Endothelial cell of umbilical vein (primary cell): ENCODE measurements around the gene OLFML2A. TPM values are rescaled to one million over a fixed set of nuclear protein-coding genes. Genes with fewer than 3 reads are reported as not detected.
A peak's percentile ranks its signal among the peaks of the same experiment; 100 is the strongest.

ENCODE experiments used
- Bru-seq: library from RNA; stranded (reverse); fragments of 400-500 nt; gene quantifications from one replicate; lab custom pipeline; 2021; lab: Mats Ljungman, UMichigan
- BruChase-seq, 2 experiments: library from RNA; stranded (reverse); fragments of 400-500 nt; gene quantifications; one replicate each; lab custom pipeline; 2021; lab: Mats Ljungman, UMichigan
- BruUV-seq: library from RNA; stranded (reverse); fragments of 400-500 nt; replicated peaks from 2 replicates; lab custom pipeline; 2021; lab: Mats Ljungman, UMichigan
- CTCF ChIA-PET: fragments of 300-600, 350-600 bp; sonication (Branson Sonifier 250); formaldehyde crosslinking; loops from one replicate; lab custom pipeline; 2021; ENCODE audit warnings: antibody characterized with exemption, inconsistent platforms; lab: Charles Lee
- POLR2A ChIA-PET: fragments of 300-600, 350-600 bp; sonication (Branson Sonifier 250); formaldehyde crosslinking; loops from one replicate; lab custom pipeline; 2021; ENCODE audit warnings: antibody characterized with exemption, inconsistent platforms; lab: Charles Lee
- DNase-seq: peaks from one replicate; pipeline ENCODE4 v3.0.0-alpha.2; 2011; ENCODE audit warnings: low read depth, low spot score
- FAIRE-seq: peaks from 2 replicates; lab custom pipeline; 2011; peaks lifted over from hg19 to GRCh38; lab: Jason Lieb, UNC
- H2AFZ ChIP-seq: 2 replicates; pipeline ENCODE4 v1.6.0; 2012; ENCODE audit warnings: low read depth, low read length, control low read depth, inconsistent platforms
- H3K27ac ChIP-seq: 2 replicates; pipeline ENCODE4 v1.5.1; 2011; ENCODE audit warnings: low read depth, mild to moderate bottlenecking, control low read depth, low read length, moderate library complexity; ENCODE audit not compliant: insufficient read depth
- H3K27me3 ChIP-seq, 2 experiments: 2 replicates each; pipeline versions ENCODE4 v1.6.0 to v1.6.1; 2011; ENCODE audit warnings: low read length in 2 of 2, mixed read lengths in 1 of 2; ENCODE audit not compliant: control insufficient read depth in 2 of 2, insufficient read depth in 2 of 2
- H3K36me3 ChIP-seq, 2 experiments: 2 replicates in 1 of 2; 3 replicates in 1 of 2; pipeline ENCODE4 v1.5.1; 2011; ENCODE audit warnings: low read length in 2 of 2, mild to moderate bottlenecking in 1 of 2, moderate library complexity in 1 of 2; ENCODE audit not compliant: control insufficient read depth in 2 of 2, insufficient read depth in 2 of 2; ENCODE audit errors: extremely low read depth in 1 of 2
- H3K4me1 ChIP-seq: 3 replicates; pipeline ENCODE4 v1.5.1; 2011; ENCODE audit warnings: mild to moderate bottlenecking, low read length; ENCODE audit not compliant: control insufficient read depth, insufficient read depth; ENCODE audit errors: extremely low read depth
- H3K4me2 ChIP-seq: 2 replicates; pipeline ENCODE4 v1.6.1; 2011; ENCODE audit warnings: low read length, control low read depth, mixed read lengths; ENCODE audit not compliant: insufficient read depth
- H3K4me3 ChIP-seq, 3 experiments: fragments of 200-600 bp in 1 of 3; sonication (generic), shearing (Covaris generic) in 1 of 3; replicated peaks in 1 of 3; 2 replicates each; pipeline ENCODE4 v1.5.1; 2011 to 2016; ENCODE audit warnings: control low read depth in 3 of 3, low read length in 3 of 3, mild to moderate bottlenecking in 2 of 3, inconsistent platforms in 1 of 3, low read depth in 1 of 3, moderate library complexity in 1 of 3; ENCODE audit not compliant: insufficient read depth in 1 of 3
- H3K79me2 ChIP-seq: 2 replicates; pipeline ENCODE4 v1.6.0; 2012; ENCODE audit warnings: low read length, inconsistent platforms; ENCODE audit not compliant: control insufficient read depth, insufficient read depth
- H3K9ac ChIP-seq: replicated peaks from 2 replicates; pipeline ENCODE3; 2011; ENCODE audit warnings: low read length, control low read depth; ENCODE audit not compliant: insufficient read depth; ENCODE audit errors: extremely low read depth
- H3K9me1 ChIP-seq: replicated peaks from 3 replicates; pipeline ENCODE4 v1.6.0; 2011; ENCODE audit warnings: mild to moderate bottlenecking, low read length; ENCODE audit not compliant: control insufficient read depth, insufficient read depth; ENCODE audit errors: extremely low read depth
- H3K9me3 ChIP-seq: replicated peaks from 2 replicates; pipeline ENCODE4 v1.5.1; 2012; ENCODE audit warnings: low read length, inconsistent platforms; ENCODE audit not compliant: control insufficient read depth, insufficient read depth
- H4K20me1 ChIP-seq: replicated peaks from 2 replicates; pipeline ENCODE3; 2011; ENCODE audit warnings: mild to moderate bottlenecking, low read length; ENCODE audit not compliant: control insufficient read depth, insufficient read depth; ENCODE audit errors: extremely low read depth
- EZH2 ChIP-seq: IDR thresholded peaks from 2 replicates; pipeline ENCODE4 v1.6.1; 2012; ENCODE audit warnings: borderline replicate concordance, low read depth, mild to moderate bottlenecking, moderate library complexity, low read length, inconsistent platforms; ENCODE audit not compliant: severe bottlenecking
- FOS ChIP-seq: IDR thresholded peaks from 2 replicates; pipeline ENCODE4 v1.6.1; 2011; ENCODE audit warnings: mild to moderate bottlenecking, low read length, moderate library complexity, borderline replicate concordance; ENCODE audit not compliant: insufficient read depth
- GATA2 ChIP-seq: IDR thresholded peaks from 2 replicates; pipeline ENCODE4 v1.7.0; 2011; ENCODE audit warnings: low read depth, mild to moderate bottlenecking, moderate library complexity, mixed read lengths, low read length; ENCODE audit not compliant: insufficient read length, insufficient read depth
- JUN ChIP-seq: IDR thresholded peaks from 2 replicates; pipeline ENCODE4 v1.6.1; 2011; ENCODE audit warnings: borderline replicate concordance, low read depth; ENCODE audit not compliant: insufficient read length, insufficient read depth
- MYC ChIP-seq: IDR thresholded peaks from one replicate; pipeline ENCODE4 v1.6.1; 2011; ENCODE audit warnings: mild to moderate bottlenecking, low read depth, low read length
- POLR2A ChIP-seq: IDR thresholded peaks from 2 replicates; pipeline ENCODE4 v1.6.1; 2012; ENCODE audit warnings: low read depth, mild to moderate bottlenecking, control low read depth, low read length
- POLR2AphosphoS5 ChIP-seq: IDR thresholded peaks from 2 replicates; pipeline ENCODE4 v1.6.1; 2012; ENCODE audit warnings: low read depth, mild to moderate bottlenecking, control low read depth, low read length, moderate library complexity; ENCODE audit not compliant: insufficient read depth
- dilution Hi-C: fragments of 300-500 bp; cut with MboI; formaldehyde crosslinking; loops from one replicate; pipeline ENCODE4 v1.15.0; 2019; ENCODE audit warnings: low sequenced_read_pairs; ENCODE audit not compliant: extremely low pct_ligation_motif_present
- intact Hi-C: fragments of 100-400 bp; cut with micrococcal nuclease; formaldehyde crosslinking; loops from one replicate; pipeline ENCODE4 v1.10.0; 2022
- long read RNA-seq: library from polyadenylated mRNA; stranded (forward); transcript quantifications from one replicate; pipeline ENCODE4 v2.0.0, GENCODE V29; 2021
- polyA minus RNA-seq, 3 experiments: library from RNA; depleted of rRNA, polyadenylated mRNA; stranded (reverse); fragments of >200 nt; gene quantifications; 1 replicate in 1 of 3; 2 replicates in 2 of 3; pipeline ENCODE4 v1.2.3, GENCODE V29; 2011
- polyA plus RNA-seq, 4 experiments: library from polyadenylated mRNA; depleted of rRNA in 3 of 4; stranded (reverse) in 3 of 4; unstranded in 1 of 4; fragments of >200 nt; gene quantifications; 2 replicates each; pipeline versions ENCODE4 v1.2.1 to v1.2.3, GENCODE V29; 2011 to 2012; ENCODE audit warnings: missing spikeins in 1 of 4
- total RNA-seq: library from RNA; stranded (reverse); gene quantifications from 2 replicates; pipeline ENCODE4 v1.2.3, GENCODE V29; 2021
- TF ChIP-seq, protein P1 (sequence below), 2 donors: IDR thresholded peaks; 1 replicate in 1 of 2; 2 replicates in 1 of 2; pipeline ENCODE4 v1.5.1; 2011; ENCODE audit warnings: low read length in 2 of 2, mild to moderate bottlenecking in 2 of 2, moderate library complexity in 2 of 2, control low read depth in 1 of 2, inconsistent platforms in 1 of 2, low read depth in 1 of 2; ENCODE audit not compliant: insufficient read depth in 1 of 2; ENCODE audit errors: extremely low read depth in 1 of 2
- TF ChIP-seq, protein P2 (sequence below): IDR thresholded peaks from 2 replicates; pipeline ENCODE4 v1.6.1; 2011; ENCODE audit not compliant: insufficient read depth, insufficient read length

The OLFML2A gene
- total RNA-seq (0.32 and 1.1 TPM in 2 replicates), polyA plus RNA-seq (0.81 and 0.92 TPM in 2 replicates), polyA minus RNA-seq (0.44 and 0.55 TPM in 2 replicates), Bru-seq, nascent RNA (percentile 8 among the genes with signal in this experiment), BruChase-seq, experiment 1, labeled RNA remaining after a 6-hour chase (percentile 14 among the genes with signal in this experiment), BruChase-seq, experiment 2, labeled RNA remaining after a 2-hour chase (percentile 12 among the genes with signal in this experiment)
- polyA plus RNA-seq (2011; cell fraction: cytosol; rRNA removed), result 0.30 and 0.42 TPM in 2 replicates
- 0.37 and 0.49 TPM in 2 replicates for polyA plus RNA-seq (2011; cell fraction: nucleus; rRNA removed)
- 0.25 and 0.75 TPM in 2 replicates for polyA plus RNA-seq (2012)
- 3.0 TPM for polyA minus RNA-seq (2011; cell fraction: cytosol; rRNA and poly(A)+ RNA removed)
- polyA minus RNA-seq (2011; cell fraction: nucleus; rRNA and poly(A)+ RNA removed), result 0.10 and 0.29 TPM in 2 replicates
- long read RNA-seq, result 0 reads

DNA sequence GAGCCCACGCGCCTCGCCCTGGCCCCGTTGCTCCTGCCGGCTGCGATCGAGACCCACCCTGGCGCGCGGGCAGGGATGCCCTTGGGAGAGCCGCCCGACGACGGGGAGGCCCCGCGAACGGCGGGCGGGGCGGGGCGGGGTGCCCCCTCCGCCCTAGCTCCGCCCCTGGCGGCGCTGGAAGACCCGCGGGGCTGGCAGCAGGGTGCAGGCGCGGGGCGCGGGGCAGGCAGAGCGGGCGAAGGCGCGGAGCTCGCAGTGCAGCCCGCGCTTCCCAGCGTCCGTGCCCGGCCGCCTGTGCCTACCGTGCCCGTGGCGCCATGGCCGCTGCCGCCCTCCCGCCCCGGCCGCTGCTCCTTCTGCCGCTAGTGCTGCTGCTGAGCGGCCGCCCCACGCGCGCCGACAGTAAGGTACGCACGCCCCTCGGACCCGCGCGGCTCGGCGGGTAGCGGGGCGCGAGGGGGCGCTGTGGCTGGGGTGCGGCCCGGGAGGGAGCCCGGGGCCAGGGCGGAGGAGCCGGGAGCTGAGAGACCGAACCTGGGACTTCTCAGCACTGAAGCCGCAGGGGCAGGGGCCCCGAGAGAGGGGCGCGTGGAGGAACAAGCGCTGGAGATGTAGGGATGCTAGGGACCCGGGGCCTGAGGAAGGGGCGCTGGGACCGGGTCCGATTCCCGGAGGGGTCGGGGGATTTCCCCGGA, at the start of gene OLFML2A:
TSS of gene OLFML2A (plus strand) at position 180 of the 695 bp plus-strand sequence. CDS start at position 318, 138 bp downstream.
- TF ChIP-seq EZH2, result peak; percentile 26
- no peak for TF ChIP-seq GATA2
- no peak for TF ChIP-seq MYC
- no peak for TF ChIP-seq JUN
- TF ChIP-seq, protein P1, sequence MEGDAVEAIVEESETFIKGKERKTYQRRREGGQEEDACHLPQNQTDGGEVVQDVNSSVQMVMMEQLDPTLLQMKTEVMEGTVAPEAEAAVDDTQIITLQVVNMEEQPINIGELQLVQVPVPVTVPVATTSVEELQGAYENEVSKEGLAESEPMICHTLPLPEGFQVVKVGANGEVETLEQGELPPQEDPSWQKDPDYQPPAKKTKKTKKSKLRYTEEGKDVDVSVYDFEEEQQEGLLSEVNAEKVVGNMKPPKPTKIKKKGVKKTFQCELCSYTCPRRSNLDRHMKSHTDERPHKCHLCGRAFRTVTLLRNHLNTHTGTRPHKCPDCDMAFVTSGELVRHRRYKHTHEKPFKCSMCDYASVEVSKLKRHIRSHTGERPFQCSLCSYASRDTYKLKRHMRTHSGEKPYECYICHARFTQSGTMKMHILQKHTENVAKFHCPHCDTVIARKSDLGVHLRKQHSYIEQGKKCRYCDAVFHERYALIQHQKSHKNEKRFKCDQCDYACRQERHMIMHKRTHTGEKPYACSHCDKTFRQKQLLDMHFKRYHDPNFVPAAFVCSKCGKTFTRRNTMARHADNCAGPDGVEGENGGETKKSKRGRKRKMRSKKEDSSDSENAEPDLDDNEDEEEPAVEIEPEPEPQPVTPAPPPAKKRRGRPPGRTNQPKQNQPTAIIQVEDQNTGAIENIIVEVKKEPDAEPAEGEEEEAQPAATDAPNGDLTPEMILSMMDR (IDR thresholded peaks at IDR 0.05; ENCODE audit: extremely low read depth in 1 of 2, insufficient read depth in 1 of 2, low read depth in 1 of 2, low read length in 2 of 2), result peak; percentile 28 to 47
- TF ChIP-seq, protein P2, sequence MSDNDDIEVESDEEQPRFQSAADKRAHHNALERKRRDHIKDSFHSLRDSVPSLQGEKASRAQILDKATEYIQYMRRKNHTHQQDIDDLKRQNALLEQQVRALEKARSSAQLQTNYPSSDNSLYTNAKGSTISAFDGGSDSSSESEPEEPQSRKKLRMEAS, result no peak
- TF ChIP-seq FOS, result no peak
- no peak for TF ChIP-seq POLR2A
- no peak for TF ChIP-seq POLR2AphosphoS5
- DNase-seq (no peak), FAIRE-seq (no peak)
- Histone ChIP-seq H3K9ac (no peak within 1 kb of the TSS), H2AFZ (peak within 1 kb of the TSS; percentile 49), H3K4me1 (peaks cover 15% of the 10 kb centered on the region), H3K9me1 (no peaks in the 10 kb centered on the region), H3K4me2 (peak within 1 kb of the TSS; percentile 75), H4K20me1 (no peaks in the 10 kb centered on the region), H3K27ac (no peak within 1 kb of the TSS), H3K4me3 (peak within 1 kb of the TSS in 2 of 3 experiments; percentile 1 to 30), H3K36me3 (no peaks in the 10 kb centered on the region), H3K27me3 (peaks cover 0 to 7% of the 10 kb centered on the region in 2 experiments), H3K79me2 (no peaks in the 10 kb centered on the region), H3K9me3 (no peaks in the 10 kb centered on the region)
- CTCF ChIA-PET, result interaction anchor here (0.8 to 11.2 kb wide), 15 partner anchors 9 to 598 kb away, joined by 3 to 967 read pairs (median 4); partner anchors contain the start of gene WDR38
- intact Hi-C loops (loop anchor here (1.0 kb wide), 1 partner anchor 43 kb away; no protein-coding TSS in a partner anchor), dilution Hi-C loops (no loop called here)
- no TSS peak for BruUV-seq
- POLR2A ChIA-PET, result interaction anchor here (0.6 to 1.0 kb wide), 2 partner anchors 76 to 365 kb away, joined by 4 to 5 read pairs; partner anchors contain the start of gene WDR38
